IPS-11a (cell line): ENCODE results near the gene TGFA.

Source experiments
- H3K4me3 ChIP-seq: one replicate; pipeline ENCODE4 v1.5.1; 2013; ENCODE audit warnings: low read depth, low read length, control low read depth

Gene TGFA

DNA sequence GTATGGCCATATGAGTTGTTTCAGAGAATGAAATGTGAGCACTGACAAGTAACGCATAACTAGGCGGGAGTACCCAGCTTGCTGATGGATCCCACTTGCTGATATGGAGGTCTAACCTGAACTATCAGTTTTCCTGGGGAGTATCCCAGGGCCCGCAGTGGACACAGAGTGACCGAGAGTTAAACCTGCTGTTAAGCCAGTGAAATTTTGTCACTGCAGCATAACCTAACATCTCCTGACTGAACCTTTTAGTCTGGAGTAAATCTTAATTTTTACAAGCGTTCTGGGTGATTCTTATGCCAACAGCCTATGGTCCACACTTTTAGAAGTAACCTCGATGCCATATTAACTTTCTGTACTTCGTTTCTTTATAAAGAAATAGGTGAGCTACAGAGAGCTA is 54.4 kb downstream of the TGFA start:
- no peak overlapping the region for H3K4me3 ChIP-seq

DNA sequence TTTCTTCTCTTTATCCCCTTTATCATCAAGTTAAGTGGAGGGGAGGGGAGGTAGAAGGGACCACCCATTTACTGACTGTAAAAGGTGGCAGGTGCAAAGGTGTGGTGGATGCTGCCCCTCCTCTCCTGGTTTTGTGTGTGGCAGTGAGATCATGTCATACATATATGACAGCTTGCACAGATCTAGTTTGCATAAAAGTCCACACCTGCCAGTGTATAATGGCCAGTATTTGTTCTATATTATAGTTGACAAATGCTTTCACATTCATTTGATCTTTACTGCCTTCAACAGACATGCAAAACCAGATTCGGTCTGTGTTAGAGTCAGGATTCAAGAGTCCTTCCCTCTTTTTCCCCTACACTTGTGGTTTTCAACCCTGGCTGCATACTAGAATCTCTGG is 55.1 kb downstream of the TGFA start:
- H3K4me3 ChIP-seq, result no peak overlapping the region

- H3K4me3 ChIP-seq, result no peak overlapping the region
These were observed 55.6 kb downstream of the TGFA start for GRCh38 chr2:70498054-70498453.

GRCh38 chr2:70496819-70497218 is 56.8 kb downstream of the TGFA start:
- H3K4me3 ChIP-seq, result no peak overlapping the region

DNA sequence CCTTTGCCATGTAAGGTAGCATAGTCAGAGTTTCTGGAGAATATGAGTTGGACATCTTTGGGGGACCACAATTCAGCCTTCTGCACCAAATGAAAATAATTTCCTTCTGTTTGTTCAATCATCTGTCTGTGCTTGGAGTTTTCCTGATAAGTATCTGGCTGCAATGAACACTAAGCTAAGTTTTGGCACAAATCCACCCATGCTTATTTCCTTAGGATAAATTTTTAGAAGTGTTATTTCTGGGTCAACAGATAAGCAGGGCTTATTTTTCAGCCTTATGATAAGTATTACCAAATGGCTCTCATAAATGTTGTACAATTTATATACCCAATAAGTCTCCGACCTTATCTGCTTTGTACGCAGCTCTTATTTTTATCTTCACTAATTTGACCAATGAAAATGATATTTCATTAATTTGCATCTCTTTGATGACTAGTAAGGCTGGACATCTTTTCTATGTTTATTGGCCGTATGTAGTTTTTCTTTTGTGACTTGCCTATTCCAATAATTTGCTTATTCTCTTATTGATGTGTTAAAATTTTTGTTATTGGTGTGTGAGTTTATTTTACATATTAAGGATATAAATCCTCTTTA is 59.2 kb downstream of the TGFA start:
- H3K4me3 ChIP-seq, result no peak overlapping the region

DNA sequence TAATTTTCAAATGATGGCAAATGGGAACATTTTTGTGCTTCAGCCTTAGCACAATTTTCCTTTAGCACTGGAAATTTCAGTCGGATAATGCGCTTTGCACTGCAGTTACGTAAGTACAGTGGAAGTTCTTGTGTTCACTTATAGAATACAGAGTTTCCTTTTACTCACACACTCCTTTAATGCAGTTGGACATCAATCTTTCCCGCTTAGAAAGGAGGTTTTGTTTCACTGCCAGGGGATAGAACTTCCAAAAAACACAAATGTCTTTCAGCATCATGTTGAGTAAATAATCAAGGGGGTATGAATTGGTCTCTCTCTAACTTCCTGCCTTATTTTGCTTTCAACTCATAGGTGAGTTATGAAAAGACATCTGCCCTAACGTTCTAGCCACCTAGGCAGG is 63.2 kb downstream of the TGFA start:
- H3K4me3 ChIP-seq, result no peak overlapping the region

DNA sequence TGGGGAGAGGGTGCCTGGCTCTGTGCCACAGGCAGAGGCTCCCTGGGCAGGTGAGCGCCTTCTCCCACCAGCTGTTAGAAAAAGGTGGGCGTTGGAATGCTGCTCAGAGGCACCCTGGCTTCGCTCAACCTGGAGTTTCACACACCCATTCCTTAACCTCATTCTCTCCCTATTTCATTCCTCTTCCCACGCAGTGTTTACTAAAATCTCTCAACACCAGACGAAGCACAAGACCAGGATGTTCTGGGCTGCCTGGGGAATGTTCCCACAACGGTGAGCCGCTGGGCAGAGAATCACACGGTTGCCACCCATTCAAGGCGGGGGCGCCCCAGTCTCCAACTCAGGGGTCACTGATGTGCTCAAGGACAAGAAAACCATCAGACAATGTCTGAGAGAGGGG is 64.5 kb downstream of the TGFA start:
- no peak overlapping the region for H3K4me3 ChIP-seq

DNA sequence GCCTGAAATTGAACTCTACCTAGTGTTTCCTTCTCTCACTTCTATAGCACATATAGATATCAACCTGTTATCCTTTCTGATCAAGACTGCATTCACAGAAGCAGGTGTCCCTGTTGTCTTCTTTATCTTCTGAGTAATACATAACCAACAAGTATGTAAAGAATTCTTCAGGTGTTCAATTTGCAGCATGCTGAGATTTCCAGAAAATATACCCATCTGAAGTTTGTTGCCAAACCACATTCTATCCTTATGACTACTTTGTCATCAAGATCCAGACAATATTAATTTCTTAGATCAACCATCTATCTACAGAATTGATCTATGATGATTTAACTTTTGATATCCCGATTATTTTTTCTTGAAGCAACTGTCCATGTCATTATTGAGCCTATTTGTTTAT is 69.5 kb downstream of the TGFA start:
- no peak overlapping the region for H3K4me3 ChIP-seq

GRCh38 chr2:70482401-70482800 is 71.2 kb downstream of the TGFA start:
- no peak overlapping the region for H3K4me3 ChIP-seq

DNA sequence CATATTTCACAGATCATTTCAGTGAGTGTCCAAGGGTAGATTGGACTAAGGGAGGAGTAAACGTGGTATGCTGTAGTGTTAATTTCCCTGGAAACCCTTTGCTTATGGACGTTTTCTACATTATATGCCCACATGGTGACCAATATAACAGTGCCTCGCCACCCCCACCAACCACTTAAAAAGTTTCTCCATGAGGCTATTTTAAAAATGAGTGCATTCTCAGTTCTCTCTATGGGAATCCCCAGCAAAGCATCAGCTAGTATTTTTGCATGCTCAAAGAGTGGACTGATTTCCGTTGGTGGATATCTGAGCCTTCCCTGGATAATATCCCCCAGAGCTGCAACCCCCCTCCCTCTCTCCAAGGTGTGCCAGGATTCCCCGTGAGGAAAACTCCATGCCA is 73.2 kb downstream of the TGFA start:
- no peak overlapping the region for H3K4me3 ChIP-seq

DNA sequence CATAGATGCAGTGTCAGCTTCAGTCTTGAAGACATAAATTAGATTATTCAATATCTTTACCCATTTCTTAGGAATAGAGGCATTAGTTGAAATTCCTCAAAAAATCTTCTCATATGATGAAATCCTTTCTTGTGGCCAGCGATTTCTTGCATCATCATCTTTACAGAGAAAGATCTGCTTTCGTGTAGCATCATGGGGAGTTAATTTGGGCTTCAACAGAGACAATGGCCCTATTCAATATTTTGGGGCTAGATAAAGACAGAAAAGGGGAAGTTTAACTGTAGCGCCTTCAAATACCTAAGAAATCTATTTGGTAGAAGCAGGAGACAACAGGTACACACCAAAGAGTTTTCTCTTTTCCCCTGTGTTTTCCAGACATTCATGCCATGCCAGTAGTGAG is 73.8 kb downstream of the TGFA start:
- H3K4me3 ChIP-seq, result no peak overlapping the region

- no peak overlapping the region for H3K4me3 ChIP-seq
These were observed 76.2 kb downstream of the TGFA start for GRCh38 chr2:70477441-70477844.

DNA sequence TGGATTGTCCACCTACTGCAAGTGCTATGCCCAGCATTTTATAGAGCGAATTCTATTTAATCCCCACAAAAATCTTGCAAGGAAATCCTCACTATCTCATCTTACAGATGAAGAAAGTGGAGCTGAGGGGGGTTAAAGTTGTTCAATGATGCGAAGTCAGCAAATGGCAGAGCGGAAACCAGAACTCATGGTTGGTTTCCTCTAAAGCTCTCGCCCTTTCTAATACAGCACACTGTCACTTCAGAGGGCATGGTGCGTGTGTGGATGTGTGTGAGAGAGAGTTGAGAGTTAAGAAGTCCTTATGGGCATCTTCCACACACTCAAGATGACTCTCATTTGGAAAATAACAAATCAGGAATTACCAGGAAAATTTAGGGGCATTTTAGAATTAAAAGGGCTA is 78.4 kb downstream of the TGFA start:
- H3K4me3 ChIP-seq, result no peak overlapping the region

DNA sequence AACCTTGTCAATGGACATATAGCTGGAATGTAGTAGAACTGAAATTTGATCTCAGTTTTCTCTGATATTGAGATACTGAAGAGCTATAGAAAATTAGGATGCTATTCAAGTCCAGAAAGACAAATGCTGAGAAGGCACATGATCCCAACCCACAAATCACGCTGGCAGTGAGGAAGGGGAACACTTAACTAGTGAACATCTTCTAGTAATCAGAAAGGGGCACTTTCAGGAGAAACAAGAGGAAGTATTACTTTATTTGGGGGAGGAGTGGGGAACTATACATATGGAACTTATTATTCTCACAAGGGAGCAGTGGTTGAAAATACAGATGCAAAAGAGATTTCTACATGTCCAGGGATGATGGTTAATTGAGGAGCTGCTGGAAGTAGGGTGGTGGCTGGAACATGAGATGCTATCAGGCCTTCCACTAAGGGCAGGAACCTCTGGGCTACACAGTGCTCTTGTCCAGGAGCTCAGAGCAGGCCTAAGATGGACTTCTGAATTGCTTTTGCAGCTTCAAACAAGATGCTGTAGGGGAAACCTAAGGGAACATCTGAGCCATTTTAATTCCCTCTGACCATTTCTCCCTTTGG is 79.3 kb downstream of the TGFA start:
- no peak overlapping the region for H3K4me3 ChIP-seq

- no peak overlapping the region for H3K4me3 ChIP-seq
These were observed 80.4 kb downstream of the TGFA start for GRCh38 chr2:70473101-70473722.

- H3K4me3 ChIP-seq, result no peak overlapping the region
These were observed 81.3 kb downstream of the TGFA start for GRCh38 chr2:70472221-70472890.

DNA sequence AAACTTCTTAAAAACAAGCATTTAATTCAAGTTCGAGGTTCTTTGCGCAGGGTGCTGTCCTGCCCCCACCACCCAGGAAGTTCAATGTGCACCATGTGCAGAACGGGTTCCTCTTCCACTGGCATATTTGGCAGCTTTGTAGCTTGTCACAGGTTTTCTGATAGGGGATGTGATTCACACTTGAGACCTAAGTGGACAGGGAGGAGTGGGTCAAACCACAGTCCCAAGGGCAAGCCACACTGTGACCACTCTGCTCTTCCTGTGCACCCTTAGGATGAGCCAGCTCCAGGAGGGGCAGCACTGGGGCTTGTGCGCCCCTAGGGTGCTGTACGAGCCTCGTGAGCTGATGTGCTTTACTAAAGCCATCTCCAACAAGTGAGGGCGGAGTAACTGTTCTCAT is 82.5 kb downstream of the TGFA start:
- no peak overlapping the region for H3K4me3 ChIP-seq

DNA sequence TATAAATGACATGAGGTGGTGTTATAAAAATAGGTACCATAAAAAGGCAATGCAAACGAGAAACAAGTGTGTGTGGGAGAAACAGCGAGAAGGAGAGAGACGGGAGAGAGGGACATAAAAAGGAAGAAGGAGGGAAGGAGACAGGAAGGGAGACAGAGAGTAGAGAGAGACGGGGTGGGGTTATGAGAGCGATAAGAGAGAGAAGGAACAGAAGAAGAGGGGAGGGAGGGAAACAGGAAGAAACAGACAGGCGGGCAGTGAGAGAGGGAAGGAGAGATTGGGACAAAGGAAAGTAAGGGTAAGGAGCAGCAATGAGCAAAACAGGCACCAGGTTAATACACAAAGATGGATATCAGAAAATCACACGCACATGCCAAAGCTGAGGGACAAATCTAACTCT is 83.7 kb downstream of the TGFA start:
- H3K4me3 ChIP-seq, result no peak overlapping the region

GRCh38 chr2:70469435-70469834 is 84.2 kb downstream of the TGFA start:
- H3K4me3 ChIP-seq, result no peak overlapping the region

- no peak overlapping the region for H3K4me3 ChIP-seq
These were observed 84.7 kb downstream of the TGFA start for GRCh38 chr2:70468878-70469277.

DNA sequence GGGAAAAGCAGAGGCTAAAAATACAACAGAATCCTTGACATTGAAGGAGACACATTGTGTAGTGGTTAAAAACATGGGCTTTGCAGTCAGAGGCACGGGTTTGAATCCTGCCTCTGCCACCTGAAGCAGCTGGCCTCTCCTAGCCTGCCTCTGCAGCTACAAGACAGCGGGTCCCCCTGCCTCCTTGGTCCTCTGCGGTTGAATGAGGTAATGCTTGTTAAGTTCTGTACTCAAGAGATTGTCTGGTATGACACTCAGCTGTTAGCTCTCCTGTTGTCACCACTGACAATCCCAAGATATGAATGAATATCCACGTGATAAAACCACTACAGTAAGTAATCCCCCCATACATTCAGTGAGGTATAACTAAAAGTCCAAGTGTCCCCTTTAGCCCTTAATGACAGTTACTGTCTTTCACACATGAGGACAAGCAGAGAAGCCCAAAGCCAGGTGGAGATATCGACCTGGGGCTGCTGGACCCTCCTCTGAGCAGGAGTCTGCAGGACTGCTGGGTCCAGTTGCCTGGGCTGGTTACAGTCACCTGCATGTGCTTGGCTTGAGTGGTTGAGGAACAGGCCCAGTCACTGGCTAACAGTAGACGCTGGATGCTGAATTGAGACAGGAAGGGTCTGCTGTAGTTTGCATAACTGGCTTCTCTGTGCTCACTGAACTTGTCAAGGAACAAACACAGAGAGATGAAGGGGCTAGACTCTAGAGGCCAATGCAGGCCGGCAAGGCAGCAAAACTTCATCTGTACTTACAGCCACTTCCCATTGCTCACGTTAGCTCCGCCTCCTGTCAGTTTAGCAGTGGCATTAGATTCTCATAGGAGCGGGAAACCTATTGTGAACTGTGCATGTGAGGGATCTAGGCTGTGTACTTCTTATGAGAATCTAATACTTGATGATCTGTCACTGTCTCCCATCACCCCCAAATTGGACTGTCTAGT is 85.5 kb downstream of the TGFA start:
- H3K4me3 ChIP-seq, result no peak overlapping the region
